Common myeloid progenitor, CD34-positive (primary cell): ENCODE results near the gene SEPTIN2.

Experiments used
- CTCF ChIA-PET: fragments of 350-600 bp; sonication (Branson Sonifier 250); formaldehyde crosslinking; loops from one replicate; lab custom pipeline; 2021; ENCODE audit warnings: antibody characterized with exemption; lab: Charles Lee
- POLR2A ChIA-PET: fragments of 350-600 bp; sonication (Branson Sonifier 250); formaldehyde crosslinking; loops from one replicate; lab custom pipeline; 2021; ENCODE audit warnings: antibody characterized with exemption; lab: Charles Lee
- DNase-seq, 3 donors: peaks; one replicate each; pipeline versions ENCODE4 v3.0.0 to v3.0.0-alpha.2; 2013
- H3K27ac ChIP-seq, 2 experiments: 1 replicate in 1 of 2; 2 replicates in 1 of 2; pipeline ENCODE4 v1.7.0; 2013; ENCODE audit warnings: inconsistent platforms in 2 of 2, low read length in 2 of 2, mild to moderate bottlenecking in 2 of 2, low read depth in 1 of 2, moderate library complexity in 1 of 2; ENCODE audit not compliant: severe bottlenecking in 2 of 2, insufficient read depth in 1 of 2, poor library complexity in 1 of 2
- H3K27me3 ChIP-seq, 5 experiments: replicated peaks in 2 of 5; 1 replicate in 3 of 5; 2 replicates in 2 of 5; pipeline versions ENCODE4 v1.6.1 to v1.7.0; 2013; ENCODE audit warnings: low read length in 4 of 5, mild to moderate bottlenecking in 2 of 5, moderate library complexity in 2 of 5, inconsistent platforms in 1 of 5; ENCODE audit not compliant: insufficient read depth in 5 of 5, control insufficient read depth in 4 of 5
- H3K36me3 ChIP-seq, 4 experiments: 1 replicate in 2 of 4; 2 replicates in 2 of 4; pipeline versions ENCODE4 v1.6.1 to v1.7.0; 2013; ENCODE audit warnings: low read length in 3 of 4, control low read depth in 1 of 4, mild to moderate bottlenecking in 1 of 4; ENCODE audit not compliant: control insufficient read depth in 4 of 4, insufficient read depth in 4 of 4
- H3K4me1 ChIP-seq, 4 experiments: 1 replicate in 3 of 4; 2 replicates in 1 of 4; pipeline versions ENCODE4 v1.6.1 to v1.7.1; 2013; ENCODE audit warnings: low read length in 3 of 4, mild to moderate bottlenecking in 3 of 4, control low read depth in 1 of 4, inconsistent platforms in 1 of 4, moderate library complexity in 1 of 4; ENCODE audit not compliant: control insufficient read depth in 4 of 4, insufficient read depth in 4 of 4; ENCODE audit errors: control extremely low read depth in 1 of 4
- H3K4me3 ChIP-seq, 7 experiments: 1 replicate in 4 of 7; 2 replicates in 3 of 7; pipeline versions ENCODE4 v1.5.1 to v1.7.0; 2013; ENCODE audit warnings: mild to moderate bottlenecking in 7 of 7, low read length in 6 of 7, moderate library complexity in 6 of 7, inconsistent platforms in 2 of 7, low read depth in 2 of 7, control low read depth in 1 of 7; ENCODE audit not compliant: insufficient read depth in 4 of 7, control insufficient read depth in 1 of 7; ENCODE audit errors: extremely low read depth in 1 of 7
- H3K9me3 ChIP-seq, 5 experiments: 1 replicate in 4 of 5; 2 replicates in 1 of 5; pipeline versions ENCODE4 v1.6.1 to v1.7.1; 2013; ENCODE audit warnings: low read length in 4 of 5, mild to moderate bottlenecking in 2 of 5, inconsistent platforms in 1 of 5, low read depth in 1 of 5, moderate library complexity in 1 of 5; ENCODE audit not compliant: control insufficient read depth in 4 of 5, insufficient read depth in 2 of 5; ENCODE audit errors: control extremely low read depth in 1 of 5
- WGBS: methylation state at CpG from one replicate; pipeline ENCODE4 v1.1.5; 2013; ENCODE audit not compliant: insufficient coverage; 5-methylcytosine and 5-hydroxymethylcytosine counted together

SEPTIN2 gene

DNA sequence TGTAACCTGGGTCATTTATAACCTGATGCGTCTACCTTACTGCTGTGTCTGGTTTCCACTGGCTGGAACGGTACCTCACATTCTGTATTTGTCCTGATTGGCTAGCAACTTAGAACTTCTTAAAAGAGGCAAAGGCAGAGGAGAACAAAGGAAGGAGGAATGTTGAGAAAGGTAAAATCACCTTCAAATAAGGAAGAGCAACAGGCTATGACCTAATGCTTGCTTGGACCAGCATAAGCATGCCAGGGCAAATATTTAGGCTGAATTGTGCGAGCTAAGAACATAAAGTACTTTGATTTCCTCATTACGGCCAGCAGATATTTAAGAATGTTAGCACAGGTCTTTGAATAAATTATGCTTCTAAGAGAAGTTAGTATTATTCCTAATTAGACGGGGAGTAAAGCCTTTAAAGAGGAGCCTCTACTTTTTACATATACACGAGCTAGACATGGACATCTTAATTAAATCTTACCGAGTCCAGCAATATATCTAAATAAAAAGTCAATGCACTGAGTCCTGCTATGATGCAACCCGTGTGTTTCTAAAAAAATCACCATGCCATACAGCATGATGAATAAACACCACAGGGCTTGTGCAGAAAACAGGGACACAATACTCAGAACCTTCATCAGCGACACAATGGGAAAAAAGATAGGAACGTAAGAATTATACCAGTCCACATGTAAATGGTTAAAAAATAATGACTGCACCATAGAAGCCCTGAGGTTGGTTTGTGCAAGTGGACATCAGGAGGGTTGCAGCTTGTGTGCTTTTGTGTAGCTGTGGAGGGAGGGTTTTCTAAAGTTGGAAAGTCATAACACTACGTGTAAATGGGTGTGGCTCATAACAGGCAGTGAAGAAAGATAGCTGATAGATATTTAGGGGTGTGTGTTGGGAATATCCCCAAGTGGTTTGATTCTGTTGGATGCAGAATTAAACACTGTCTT is 14.2 kb downstream of the SEPTIN2 start:
- Histone ChIP-seq H3K4me3 (no peak overlapping the region), H3K36me3 (peaks cover 7 to 58% (median 33%) of the 10 kb centered on the region in 4 experiments), H3K4me1 (peaks cover 5 to 7% (median 6%) of the 10 kb centered on the region in 4 experiments), H3K27ac (no peak overlapping the region), H3K27me3 (no peaks in the 10 kb centered on the region), H3K9me3 (no peaks in the 10 kb centered on the region)
- no peak for DNase-seq
- POLR2A ChIA-PET: no interaction called here
- CTCF ChIA-PET: interaction anchor here (1.1 kb wide), 1 partner anchor 20 kb away, joined by 4 read pairs; no protein-coding TSS in a partner anchor
- whole genome bisulfite sequencing: 96% methylated on average over 5 of the region's 11 CpGs

DNA sequence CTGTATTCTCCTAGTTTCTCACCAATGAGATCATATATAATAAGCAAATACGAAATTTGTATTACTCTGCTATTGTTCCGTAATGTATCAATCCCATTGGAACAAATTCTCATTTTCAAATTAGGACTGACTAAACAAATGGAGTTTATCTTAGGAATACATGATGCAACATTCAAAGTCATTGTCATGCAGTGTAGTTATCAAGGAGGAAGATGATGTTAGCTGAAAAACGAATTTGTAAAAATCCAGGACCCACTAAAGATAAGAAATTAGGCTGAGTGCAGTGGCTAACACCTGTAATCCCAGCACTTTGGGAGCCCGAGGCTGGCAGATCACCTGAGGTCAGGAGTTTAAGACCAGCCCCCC is 14.9 kb downstream of the SEPTIN2 start:
- no peaks in the 10 kb centered on the region for H3K9me3 ChIP-seq
- ChIA-PET CTCF (interaction anchor here (1.1 kb wide), 1 partner anchor 20 kb away, joined by 4 read pairs; no protein-coding TSS in a partner anchor), POLR2A (no interaction called here)
- DNase-seq: no peak
- H3K4me3 ChIP-seq: no peak overlapping the region
- H3K36me3 ChIP-seq: peaks cover 13 to 65% (median 34%) of the 10 kb centered on the region in 4 experiments
- no peak overlapping the region for H3K27ac ChIP-seq
- whole genome bisulfite sequencing: 100% methylated on average over 2 of the region's 4 CpGs
- H3K4me1 ChIP-seq: peaks cover 0 to under 1% (median 0%) of the 10 kb centered on the region in 4 experiments
- no peaks in the 10 kb centered on the region for H3K27me3 ChIP-seq

DNA sequence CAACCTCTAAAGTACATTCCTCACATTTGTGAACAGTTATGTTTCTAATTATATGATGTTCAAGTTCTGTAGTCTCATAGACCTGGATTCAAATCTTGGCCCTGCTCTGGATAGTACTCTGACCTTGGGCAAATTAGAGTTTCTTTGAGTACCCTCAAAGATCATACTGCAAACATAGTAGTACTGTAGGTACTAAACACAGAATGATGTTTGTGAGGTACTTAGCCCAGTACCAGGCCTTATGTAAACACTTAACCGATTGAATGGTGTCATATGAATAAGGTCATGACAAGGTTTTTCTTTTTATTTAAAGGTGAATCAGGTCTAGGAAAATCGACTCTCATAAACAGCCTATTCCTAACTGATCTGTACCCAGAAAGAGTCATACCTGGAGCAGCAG is 19.1 kb downstream of the SEPTIN2 start:
- Histone ChIP-seq H3K27ac (no peak overlapping the region), H3K4me3 (no peak overlapping the region), H3K9me3 (no peaks in the 10 kb centered on the region), H3K27me3 (no peaks in the 10 kb centered on the region), H3K4me1 (no peaks in the 10 kb centered on the region), H3K36me3 (peaks cover 19 to 71% (median 44%) of the 10 kb centered on the region in 4 experiments)
- no peak for DNase-seq
- WGBS: 100% methylated on average over 1 of the region's 2 CpGs
- POLR2A ChIA-PET: no interaction called here
- CTCF ChIA-PET: interaction anchor here (0.9 kb wide), 1 partner anchor 11 kb away, joined by 3 read pairs; no protein-coding TSS in a partner anchor

DNA sequence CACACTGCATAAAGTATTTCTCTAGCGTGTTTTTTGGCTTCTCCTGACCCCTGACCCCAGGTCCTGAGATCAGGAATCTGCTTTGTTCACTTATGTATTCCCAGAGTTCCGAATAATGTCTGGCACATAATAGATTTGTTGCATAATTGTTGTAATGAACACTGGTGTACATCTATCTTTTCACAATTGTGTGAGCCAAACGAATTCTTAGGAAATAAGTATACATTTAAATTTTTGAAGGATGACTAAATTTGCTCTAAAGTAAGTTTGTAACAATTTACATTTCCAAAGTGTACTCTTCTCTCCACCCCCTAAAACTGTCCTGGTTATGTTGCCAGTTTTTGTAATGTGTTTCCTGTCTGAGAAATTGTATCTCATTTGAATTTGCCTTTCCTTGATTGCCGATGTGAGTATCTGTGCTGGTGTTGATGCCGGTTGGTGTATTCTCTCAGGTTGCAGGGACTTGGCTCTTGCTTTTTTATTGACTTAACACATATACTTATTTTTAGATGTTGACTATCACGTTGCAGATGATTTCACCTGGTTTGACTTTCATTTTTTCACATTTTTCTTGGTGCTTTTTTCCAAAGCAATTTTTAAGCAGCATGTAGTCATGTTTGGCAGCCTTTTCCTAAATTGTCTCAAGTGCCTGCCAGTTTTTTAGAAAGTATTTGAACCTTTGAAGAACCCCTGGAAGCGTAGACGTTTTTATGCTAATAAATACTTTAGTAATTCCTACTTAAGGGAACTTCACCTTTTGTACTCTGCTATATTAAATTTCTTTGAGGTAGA is 24.3 kb downstream of the SEPTIN2 start:
- Histone ChIP-seq H3K36me3 (peaks cover 30 to 85% (median 61%) of the 10 kb centered on the region in 4 experiments), H3K4me3 (no peak overlapping the region), H3K27ac (no peak overlapping the region), H3K4me1 (peaks cover 0 to 3% (median 0%) of the 10 kb centered on the region in 4 experiments), H3K9me3 (no peaks in the 10 kb centered on the region), H3K27me3 (no peaks in the 10 kb centered on the region)
- 93% methylated on average over 2 of the region's 8 CpGs for WGBS
- CTCF ChIA-PET: interaction anchor here (0.7 kb wide), 1 partner anchor 21 kb away, joined by 3 read pairs; no protein-coding TSS in a partner anchor
- POLR2A ChIA-PET: interaction anchor here (0.9 kb wide), 1 partner anchor 25 kb away, joined by 3 read pairs; the partner anchor contains the start of gene HDLBP
- DNase-seq: no peak

DNA sequence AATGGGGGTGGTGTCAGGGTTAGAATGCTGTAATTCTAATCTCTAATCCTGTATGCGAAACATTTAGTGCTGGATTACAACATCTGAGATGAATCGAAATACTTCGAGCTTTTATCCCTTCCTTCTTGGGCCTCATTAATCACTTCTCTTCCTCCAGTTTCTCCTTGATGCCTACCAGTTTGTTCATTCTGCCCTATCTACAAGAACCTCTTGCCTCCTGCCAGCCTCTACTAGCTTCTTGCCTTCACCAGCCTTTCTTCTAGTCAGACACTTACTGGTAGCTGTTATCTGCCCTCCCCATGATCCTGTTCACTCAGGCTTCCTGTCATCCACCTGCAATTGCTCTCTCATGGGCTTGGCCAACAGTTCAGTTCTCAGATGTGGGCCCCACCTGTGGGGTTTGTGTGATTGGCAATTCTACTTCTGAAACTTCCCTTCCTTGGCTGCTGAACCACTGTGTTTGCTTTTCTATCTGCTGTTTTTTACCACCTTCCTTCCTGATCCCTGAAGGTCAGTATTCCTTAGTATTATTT is 25.0 kb downstream of the SEPTIN2 start:
- DNase-seq: no peak
- POLR2A ChIA-PET: interaction anchor here (0.9 kb wide), 1 partner anchor 26 kb away, joined by 3 read pairs; the partner anchor contains the start of gene HDLBP
- CTCF ChIA-PET: no interaction called here
- Histone ChIP-seq H3K27me3 (no peaks in the 10 kb centered on the region), H3K4me3 (no peak overlapping the region), H3K9me3 (no peaks in the 10 kb centered on the region), H3K4me1 (peaks cover 0 to 3% (median 0%) of the 10 kb centered on the region in 4 experiments), H3K27ac (no peak overlapping the region), H3K36me3 (peaks cover 27 to 85% (median 64%) of the 10 kb centered on the region in 4 experiments)
- WGBS: 95% methylated on average over 2 of the region's 3 CpGs

DNA sequence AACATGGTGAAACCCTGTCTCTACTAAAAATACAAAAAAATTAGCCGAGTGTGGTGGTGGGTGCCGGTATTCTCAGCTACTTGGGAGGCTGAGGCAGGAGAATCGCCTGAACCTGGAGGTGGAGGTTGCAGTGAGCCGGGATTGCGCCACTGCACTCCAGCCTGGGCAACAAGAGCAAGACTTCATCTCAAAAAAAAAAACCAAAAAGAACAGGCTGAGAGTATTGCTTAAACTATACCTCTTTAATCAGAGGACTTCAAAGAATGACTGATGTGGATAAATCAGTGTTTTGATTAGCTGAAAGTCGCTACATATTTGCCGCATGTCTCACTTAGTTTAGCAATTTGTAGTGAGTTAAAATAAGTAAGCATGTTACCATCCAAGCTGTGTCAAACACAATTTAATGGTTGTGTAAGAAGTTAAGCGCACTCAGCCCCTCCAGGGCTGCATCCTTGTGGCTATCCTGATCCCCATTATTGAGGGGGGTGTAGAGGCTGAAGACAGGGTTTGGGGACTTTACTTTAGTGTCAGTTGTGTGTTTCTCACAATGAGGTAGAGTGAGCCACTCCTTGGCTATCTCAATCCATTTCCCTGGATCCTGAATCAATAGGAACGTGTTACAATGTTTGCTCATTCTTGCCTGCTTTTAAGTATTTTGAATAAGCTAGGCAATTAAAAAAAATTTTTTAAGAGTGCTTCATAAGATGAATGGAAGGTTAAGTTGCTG is 29.4 kb downstream of the SEPTIN2 start:
- POLR2A ChIA-PET: interaction anchor here (0.6 kb wide), 1 partner anchor 27 kb away, joined by 3 read pairs; no protein-coding TSS in a partner anchor
- H3K4me3 ChIP-seq: no peak overlapping the region
- WGBS: 90% methylated on average over 8 of the region's 9 CpGs
- no peak for DNase-seq
- peaks cover 0 to 3% (median 0%) of the 10 kb centered on the region in 4 experiments for H3K4me1 ChIP-seq
- no peaks in the 10 kb centered on the region for H3K9me3 ChIP-seq
- peaks cover 36 to 92% (median 66%) of the 10 kb centered on the region in 4 experiments for H3K36me3 ChIP-seq
- H3K27me3 ChIP-seq: no peaks in the 10 kb centered on the region
- no peak overlapping the region for H3K27ac ChIP-seq
- CTCF ChIA-PET: interaction anchor here (1.1 kb wide), 2 partner anchors 10 to 33 kb away, joined by 3 read pairs; no protein-coding TSS in a partner anchor
